Measurements from ENCODE around the gene PLPPR5.
"Not testable (repeated sequence)": the region's sequence is repeated elsewhere in the genome, so short reads cannot be mapped to it uniquely, and the experiment has no call there.

Gene PLPPR5, protein sequence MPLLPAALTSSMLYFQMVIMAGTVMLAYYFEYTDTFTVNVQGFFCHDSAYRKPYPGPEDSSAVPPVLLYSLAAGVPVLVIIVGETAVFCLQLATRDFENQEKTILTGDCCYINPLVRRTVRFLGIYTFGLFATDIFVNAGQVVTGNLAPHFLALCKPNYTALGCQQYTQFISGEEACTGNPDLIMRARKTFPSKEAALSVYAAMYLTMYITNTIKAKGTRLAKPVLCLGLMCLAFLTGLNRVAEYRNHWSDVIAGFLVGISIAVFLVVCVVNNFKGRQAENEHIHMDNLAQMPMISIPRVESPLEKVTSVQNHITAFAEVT

DNA sequence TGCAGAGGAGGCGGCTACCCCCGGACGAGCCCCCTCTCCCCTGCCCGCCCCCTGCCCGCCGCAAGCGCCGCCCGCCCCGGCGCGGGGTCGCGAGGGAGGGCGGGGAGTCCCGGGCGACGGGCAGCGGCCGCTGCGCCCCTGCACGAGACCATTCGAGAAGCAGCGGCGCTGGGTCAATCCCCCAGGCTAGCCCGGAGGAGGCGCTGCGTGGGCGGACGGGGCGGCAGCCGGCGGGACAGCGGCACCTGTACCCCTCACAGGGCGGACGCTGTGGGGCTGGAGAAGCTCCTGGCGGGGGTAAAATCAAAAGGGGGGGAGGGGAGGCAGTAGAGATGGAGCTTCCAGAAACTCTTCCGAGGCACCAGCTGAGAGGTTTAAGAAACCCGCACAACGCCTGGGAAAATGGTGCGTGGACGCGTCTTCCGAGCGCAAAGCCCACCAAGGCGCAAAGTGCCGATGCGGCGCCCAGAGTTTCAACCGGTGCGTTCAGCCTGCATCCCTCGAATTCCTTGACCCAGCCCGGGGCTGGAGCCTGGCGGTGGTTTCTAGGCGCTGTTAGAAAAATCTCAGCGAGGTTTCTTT lies at the start of gene PLPPR5:
PLPPR5 (minus strand) TSS at position 1 of the 582 bp plus-strand sequence. CDS start 190 bp downstream, outside the sequence.
- no peak for DNase-seq (ENCODE audit: low spot score)

DNA sequence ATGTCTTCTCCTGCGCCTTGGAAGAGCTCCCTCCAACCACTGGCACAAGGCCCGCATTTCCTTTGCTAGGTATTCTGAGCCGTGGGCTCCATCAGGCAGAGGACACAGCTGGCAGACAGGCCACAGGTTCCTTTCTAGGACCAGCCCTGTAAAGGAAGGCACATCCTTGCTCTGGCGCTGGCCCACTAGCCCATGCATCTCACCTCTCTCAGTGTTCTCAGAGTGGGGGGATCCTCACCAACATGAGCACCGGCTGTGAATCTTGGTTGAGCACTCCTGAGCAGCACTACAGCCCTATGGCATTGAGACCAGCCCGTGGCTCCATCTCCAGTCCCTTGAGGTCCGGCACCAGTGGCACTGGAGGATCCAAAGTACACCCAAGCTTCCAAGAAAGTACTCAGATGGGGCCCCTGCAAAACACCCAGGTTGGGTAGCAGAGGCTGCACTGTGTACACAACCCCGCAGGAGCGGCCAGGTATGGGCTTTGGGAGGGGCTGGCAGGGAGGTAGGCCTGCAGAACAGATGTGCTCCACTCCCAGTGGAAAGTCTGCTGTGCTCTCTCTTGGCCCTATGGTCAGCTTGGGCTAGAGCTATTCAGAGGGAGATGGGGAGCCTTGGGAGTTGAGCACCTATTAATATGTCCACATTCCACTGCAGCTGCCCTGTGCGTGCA lies 47.1 kb upstream of the PLPPR5 start:
- DNase-seq (ENCODE audit: low spot score): no peak

DNA sequence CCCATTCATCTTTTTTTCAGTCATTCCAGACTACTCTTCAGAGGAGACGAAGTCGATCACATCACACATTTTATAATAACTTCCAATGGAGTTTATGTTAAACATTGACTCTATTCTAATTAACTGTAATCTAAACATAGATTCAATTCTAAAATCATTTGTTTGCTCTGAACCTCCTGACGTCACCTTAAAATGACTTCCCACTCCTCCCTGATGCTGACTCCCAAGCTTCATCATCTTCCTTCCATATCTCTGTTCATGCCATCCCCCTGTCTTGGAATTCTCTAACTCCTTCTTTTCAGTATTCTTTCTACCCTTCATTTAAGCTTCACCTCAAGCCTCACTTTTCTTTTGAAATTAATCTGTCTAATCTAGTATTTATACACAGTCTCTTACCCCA lies 45.1 kb upstream of the PLPPR5 start:
- DNase-seq (ENCODE audit: low spot score): no peak

DNA sequence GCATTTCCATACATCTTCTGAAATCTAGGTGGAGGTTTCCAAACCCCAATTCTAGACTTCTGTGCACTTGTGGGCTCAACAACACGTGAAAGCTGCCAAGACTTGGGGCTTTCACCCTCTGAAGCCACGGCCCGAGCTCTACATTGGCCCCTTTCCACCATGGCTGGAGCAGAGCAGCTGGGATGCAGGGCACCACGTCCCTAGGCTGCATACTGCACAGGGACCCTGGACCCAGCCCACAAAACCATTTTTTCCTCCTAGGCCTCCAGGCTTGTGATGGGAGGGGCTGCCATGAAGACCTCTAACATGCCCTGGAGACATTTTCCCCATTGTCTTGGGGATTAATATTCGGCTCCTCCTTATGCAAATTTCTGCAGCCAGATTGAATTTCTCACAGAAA lies 32.1 kb upstream of the PLPPR5 start:
- DNase-seq (ENCODE audit: low spot score): not testable (repeated sequence)

DNA sequence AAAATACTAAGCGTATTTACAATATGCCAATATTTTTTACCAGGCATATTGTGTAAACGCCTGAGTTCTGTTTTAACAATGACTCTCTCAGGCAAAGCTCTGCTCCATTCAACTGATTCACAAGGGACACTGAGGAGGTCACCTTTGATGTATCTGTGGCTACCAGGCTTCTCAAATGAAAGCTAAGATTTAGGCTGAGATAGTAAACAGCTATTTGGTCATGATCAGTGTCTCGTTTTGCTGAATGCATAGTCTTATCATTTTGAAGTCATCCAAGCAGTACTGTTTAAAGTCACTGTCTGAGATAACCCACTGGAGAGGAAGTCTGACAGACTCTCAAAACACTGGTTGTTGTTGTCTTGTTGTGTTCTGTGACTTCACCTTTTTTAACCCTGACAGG lies 13.7 kb upstream of the PLPPR5 start:
- DNase-seq (ENCODE audit: low spot score): no peak

DNA sequence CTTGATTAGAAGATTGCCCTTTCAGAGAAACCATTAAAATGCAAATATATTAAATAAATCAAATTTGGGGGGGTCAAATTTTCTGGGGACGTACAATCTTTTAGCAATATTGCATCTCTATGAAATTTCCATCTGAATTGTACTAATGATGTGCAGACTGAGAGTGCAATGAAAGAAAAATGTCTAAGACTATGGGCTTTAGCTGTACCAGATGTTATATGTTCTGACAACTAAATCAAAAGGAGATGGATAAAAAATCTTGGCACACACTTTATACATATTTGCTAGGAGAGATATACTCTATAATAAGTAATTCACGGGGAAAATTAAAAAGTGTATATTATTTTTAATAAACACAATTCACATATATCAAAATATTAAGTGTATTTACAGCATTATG lies 13.0 kb upstream of the PLPPR5 start:
- no peak for DNase-seq (ENCODE audit: low spot score)

DNA sequence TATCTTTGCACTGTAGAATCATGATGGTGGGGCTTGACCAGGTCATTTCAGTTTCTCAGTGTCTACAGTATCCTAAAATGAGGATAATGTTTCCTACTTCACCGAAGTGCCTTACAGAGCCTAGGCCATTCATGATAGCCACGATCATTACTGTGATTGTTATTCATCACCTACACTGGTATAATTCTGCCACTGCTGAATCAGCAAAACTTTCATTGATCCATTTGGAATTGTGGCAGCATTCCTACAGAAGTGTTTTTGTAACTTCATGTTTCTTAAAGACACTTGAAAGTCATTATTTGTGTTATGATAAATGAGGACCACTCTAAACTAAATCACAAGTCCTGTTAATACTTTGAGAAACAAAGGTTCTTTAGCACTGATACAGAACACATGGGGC lies 6.0 kb upstream of the PLPPR5 start:
- no peak for DNase-seq (ENCODE audit: low spot score)

DNA sequence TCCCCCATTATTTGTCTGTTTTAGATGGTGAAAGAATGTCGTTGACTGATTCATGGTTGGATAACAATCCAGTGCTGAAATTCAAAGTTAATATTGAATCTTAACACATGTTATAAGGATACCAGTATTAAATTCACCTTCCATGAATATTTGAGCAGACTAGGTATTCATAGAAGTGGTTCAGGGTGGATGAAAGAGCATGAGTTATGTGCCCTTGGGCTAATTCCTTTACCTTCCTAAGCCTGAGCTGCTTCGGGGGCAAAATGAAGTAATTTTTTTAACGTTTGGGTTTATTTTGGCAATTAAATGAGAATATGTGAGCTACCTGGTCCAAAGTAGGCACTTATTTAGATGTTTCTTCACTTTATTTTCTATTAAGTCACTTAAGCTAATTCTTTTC lies 2.7 kb upstream of the PLPPR5 start:
- DNase-seq (ENCODE audit: low spot score): no peak

DNA sequence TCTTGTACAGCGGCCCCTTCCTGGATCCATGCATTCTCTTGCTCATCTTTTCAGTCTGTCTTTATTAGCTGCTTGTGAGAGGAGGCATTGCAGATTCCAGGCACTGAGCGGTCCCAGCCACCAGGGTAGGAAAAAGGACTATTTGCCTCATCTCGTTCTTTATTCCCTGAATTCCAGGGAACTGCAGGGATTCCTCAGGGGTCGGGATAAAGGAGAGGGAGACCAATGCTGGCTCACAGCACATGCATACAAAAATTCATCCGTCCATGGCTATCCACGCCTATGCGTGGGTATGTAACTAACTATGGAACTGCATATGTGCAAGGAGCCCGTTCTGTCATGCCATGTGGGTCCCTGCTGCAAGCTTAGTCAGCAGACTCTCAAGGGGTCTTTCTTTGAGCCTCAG lies 879 bp upstream of the PLPPR5 start:
- DNase-seq (ENCODE audit: low spot score): no peak

DNA sequence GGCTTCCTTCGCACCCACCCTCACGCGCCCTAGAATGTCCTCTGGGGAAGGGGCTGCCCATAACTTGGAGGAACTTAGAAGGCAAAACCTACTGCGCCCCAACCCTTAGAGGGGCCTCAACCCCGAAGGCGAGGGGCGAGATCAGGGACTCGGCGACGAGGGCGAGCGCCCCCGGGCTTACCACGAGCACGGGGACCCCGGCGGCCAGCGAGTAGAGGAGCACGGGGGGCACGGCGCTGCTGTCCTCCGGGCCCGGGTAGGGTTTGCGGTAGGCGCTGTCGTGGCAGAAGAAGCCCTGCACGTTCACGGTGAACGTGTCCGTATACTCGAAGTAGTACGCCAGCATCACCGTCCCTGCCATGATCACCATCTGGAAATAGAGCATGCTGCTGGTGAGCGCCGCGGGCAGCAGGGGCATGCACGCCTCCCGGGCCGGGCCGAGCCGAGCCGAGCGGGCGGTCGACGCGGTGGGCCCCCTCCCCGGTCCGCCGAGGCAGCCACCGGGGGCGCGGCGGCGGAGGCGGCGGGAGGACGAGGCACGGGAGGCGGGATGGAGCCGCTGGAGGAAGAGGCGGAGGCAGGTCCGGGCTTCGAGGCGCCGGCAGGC lies 304 bp downstream of the PLPPR5 start:
- DNase-seq (ENCODE audit: low spot score): no peak

DNA sequence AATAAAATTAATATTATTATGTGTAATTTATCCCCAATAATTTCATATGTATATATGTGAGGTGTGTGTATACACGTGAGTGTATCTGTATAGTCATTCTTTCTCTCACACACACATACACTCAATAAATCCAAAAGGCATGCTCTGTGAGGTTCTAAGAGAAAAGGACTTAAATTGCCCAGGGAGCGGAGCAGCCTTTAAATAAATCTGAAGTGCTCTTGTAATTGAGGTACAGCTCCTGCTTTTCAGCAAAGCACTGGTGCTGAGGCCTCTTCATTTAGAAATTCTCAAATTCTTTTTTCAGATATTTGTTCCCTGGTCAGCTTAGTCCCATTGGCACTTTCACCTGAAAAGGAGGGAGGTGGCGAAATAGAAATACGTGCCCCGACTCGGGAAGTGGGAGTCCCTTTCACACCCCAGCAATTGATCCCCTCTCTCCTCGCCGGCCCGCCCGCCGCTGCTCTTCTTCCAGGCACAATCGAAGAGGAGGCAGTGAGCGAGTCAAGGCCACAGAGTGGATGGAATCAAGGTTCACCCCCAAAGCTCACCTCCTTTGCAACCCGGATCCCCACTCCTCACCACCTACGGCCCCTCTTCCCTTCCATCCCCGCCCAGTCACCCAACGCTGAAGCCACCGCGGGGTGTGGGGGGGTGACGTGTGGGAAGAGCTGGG lies 944 bp downstream of the PLPPR5 start:
- DNase-seq (ENCODE audit: low spot score): no peak

DNA sequence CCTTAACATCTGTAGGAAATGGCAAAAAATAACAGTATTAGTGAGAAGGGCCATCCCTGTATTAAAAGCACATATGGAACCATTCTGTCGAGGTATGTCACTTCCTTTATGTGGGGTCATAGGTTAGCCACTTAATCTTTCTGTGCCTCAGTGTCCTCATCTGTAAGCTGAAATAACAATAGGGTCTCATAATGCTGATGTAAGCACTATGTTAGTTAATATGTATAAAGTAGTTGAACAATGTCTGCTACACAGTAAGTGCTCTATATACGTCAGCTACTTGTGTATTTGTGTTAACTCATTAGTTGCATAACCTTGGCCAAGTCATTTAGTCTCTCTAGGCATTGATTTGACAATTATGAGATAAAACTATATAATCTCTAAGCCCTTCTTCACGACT lies 11.8 kb downstream of the PLPPR5 start:
- DNase-seq (ENCODE audit: low spot score): no peak

DNA sequence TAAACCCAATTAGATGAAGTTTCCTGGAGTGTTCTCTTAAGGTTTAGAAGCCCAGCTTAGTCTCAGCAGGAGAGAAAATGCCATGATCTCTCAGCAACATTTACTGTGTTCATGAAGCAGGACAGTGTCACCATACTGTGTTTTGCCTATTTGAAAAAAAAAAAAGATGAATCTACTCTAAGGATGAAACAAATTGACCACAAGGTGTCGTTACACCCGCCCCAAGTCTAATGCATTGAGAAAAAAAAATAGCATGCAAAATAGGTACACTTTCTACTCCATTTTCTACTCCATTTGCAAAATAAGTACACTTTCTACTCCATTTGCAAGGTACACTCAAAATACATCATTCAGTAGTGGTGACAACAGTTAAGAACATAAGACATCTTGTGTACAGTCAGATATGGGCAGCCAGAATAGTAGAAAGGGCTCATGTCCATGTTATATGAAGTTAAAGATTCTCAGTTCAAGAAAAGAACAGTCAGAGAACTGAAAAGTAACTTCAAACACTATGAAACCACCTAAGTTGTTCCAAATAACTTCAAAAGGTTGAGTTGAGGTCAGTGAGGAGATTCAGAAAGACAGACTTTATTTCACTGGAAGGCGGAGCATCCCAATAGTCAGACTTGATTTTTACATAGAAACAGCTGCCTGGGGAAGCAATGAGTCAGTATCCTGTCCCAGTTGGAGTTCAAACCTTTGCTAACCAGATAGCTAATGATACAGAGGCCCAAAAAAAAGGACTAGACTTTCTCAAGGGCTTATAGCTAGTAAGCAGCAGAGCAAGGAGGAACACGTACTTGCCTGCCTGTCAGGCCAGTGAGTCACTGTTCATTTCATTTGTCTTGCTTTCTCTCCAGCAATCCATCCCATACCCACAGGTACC lies 13.3 kb downstream of the PLPPR5 start:
- peak; percentile 14 for DNase-seq (ENCODE audit: low spot score)

DNA sequence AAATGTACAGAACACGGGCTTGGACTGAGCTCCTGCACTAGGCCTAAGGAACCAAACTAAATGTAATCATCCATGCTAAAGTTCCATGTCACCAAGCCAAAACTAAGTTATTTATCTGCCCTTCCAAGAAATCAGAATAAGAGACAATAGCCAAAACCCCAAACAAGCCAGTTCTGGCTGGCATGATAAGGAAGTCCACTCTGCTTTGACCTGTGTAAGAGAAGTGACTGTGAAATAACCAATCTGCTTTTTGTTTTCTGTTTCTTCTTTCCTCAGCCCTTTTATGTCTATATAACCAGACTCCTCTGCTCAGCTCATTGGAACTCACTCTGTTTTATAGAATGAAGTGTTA lies 15.1 kb downstream of the PLPPR5 start:
- DNase-seq (ENCODE audit: low spot score): no peak

DNA sequence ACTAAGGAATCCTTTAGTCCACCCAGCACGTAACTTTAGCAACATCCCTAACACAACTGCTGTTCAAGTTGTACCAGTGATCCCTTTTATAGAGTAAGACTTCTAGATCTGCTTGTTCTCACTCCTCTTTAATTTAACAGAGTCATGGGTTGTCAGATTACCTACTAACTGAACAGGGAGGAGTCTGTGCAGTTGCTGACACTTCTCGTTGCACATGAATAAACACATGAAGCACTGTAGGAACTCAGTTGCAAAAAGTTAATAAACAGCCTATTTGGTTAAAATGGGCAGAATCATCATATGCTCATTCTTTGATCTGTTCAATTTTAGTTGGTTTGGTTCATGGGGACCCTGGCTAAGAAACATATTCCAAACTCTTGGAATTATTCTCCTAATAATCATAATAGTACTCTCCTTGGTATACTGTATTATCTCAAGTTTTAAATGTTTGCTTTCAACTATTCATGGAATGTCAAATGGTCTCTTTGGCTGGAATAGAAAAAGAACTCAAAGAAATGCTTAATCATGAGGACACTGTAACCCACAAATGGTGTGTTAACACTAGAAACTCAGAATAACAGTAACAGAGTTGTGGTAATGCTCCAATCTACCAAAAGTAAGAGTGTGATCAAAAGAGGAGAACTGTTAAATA lies 15.6 kb downstream of the PLPPR5 start:
- no peak for DNase-seq (ENCODE audit: low spot score)

DNA sequence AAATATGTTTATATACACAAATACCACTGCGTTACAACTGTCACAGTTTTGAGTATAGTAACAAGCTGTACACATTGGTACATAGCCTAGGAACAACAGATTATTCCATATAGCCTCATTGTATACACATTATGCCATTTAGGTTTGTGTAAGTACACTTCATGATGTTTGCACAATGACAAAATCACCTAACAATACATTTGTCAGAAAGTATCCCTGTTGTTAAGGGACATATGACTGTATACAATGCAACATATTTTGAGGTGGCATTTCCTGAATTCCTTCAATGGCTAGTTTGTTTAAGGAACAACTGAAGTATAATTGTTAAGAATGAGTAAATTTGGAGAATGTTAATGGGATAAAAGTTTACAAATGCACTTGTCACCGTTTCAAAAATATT lies 19.0 kb downstream of the PLPPR5 start:
- DNase-seq (ENCODE audit: low spot score): no peak

DNA sequence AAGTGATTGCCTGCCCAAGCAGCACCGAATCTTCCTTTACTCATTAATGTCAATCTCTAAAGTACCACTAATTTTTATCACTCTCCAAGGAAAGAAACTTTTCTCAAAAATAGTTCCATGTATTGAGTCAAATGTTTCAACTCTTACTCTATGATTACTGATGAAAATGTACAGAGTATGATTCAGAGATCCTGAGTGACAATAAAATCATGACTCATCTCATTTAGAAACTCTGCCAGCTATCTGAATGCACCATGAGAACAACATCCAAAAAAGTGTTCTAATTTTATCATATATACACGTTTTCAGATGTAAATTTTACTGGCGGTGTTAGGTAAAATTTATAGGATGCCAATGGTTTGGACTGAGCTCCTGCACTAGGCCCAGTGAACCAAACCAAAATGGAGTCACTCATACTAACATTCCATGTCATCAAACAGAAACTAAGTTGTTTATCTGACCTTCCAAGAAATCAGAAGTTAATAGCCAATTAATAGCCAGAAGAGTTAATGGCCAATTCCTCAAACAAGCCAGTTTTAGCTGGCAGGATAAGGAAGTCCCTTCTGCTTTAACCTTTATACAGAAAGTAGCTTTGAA lies 22.6 kb downstream of the PLPPR5 start:
- peak; percentile 32 for DNase-seq (ENCODE audit: low spot score)

DNA sequence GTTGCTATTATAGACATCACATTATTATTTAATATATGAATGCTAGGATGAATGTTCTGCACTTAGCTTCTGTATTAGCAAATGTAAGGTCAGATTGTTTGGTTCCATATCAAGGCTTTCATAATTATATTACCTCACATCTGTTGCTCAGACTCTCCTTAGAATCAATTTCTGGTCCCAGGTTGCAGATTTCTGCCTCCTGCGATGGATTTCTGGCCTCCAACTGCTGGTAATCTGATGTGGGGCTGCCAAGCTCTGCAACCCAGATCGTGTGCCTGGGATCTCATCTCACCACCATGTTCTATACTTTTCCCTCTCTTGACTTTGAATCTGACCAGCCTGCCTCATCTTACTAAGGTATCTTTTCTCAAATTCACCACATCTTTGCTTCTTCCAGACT lies 25.2 kb downstream of the PLPPR5 start:
- no peak for DNase-seq (ENCODE audit: low spot score)

DNA sequence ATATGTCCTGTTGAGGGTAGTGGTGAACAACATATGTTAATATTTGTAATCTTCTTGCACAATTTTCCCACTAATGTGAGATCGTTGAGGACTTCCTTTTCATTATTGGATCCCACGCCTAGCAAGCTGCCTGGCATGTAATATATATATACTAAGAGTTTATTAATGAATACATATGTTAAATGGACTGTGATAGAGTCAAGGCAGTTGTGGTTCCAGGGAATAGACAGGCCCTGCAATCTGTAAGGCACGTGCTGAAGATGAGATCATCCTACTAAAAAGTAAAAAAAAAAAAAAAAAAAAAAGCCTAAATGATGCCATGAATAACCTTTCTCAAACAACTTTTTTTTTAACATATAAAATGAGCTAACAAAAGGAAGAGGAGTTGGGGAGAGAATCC lies 28.9 kb downstream of the PLPPR5 start:
- DNase-seq (ENCODE audit: low spot score): no peak

DNA sequence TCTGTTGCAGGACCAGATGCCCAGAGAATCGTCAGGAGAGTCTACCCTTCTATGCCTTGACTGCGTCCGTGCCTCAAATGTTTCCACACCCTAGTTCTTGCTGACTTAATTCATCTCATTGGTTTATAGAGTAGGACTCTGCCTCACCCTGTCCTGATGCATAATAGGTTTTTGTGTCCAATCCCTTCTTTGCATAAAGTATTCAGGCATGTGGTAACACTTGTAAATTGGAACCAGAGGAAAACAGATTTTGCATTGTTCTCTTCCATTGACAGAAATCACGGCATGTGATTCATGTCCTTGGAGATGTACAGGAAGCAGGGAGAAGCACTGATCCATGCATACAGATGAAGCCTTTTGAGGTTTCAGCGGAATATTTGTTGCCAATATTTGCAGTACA lies 29.5 kb downstream of the PLPPR5 start:
- DNase-seq (ENCODE audit: low spot score): no peak

All from LoVo (cell line).